Activated CD8-positive, alpha-beta T cell treated with anti-CD3 and anti-CD28 coated beads for 36 hours (primary cell): ENCODE measurements around the gene AGMAT. TPM values are rescaled to one million over a fixed set of nuclear protein-coding genes. Genes with fewer than 3 reads are reported as not detected.
A peak's percentile ranks its signal among the peaks of the same experiment; 100 is the strongest.

Source experiments
- ATAC-seq: fragments of 200-7000 bp; cut with Tn5 transposase; one replicate; pipeline ENCODE4 v1.10.0; 2021; ENCODE audit warnings: mild to moderate bottlenecking, moderate library complexity
- CTCF ChIA-PET: fragments of 350-600 bp; sonication (Branson Sonifier 250); formaldehyde crosslinking; loops from one replicate; lab custom pipeline; 2021; ENCODE audit warnings: antibody characterized with exemption; lab: Charles Lee
- POLR2A ChIA-PET: fragments of 350-600 bp; sonication (Branson Sonifier 250); formaldehyde crosslinking; loops from one replicate; lab custom pipeline; 2021; ENCODE audit warnings: antibody characterized with exemption; lab: Charles Lee
- DNase-seq: peaks from one replicate; pipeline ENCODE4 v3.0.0-alpha.2; 2020
- H3K27ac Mint-ChIP-seq: one replicate; pipeline ENCODE4 v1.8.0; 2021; ENCODE audit warnings: mild to moderate bottlenecking, mixed read lengths
- H3K27me3 Mint-ChIP-seq: one replicate; pipeline ENCODE4 v1.8.0; 2021; ENCODE audit warnings: mixed read lengths
- H3K36me3 Mint-ChIP-seq: one replicate; pipeline ENCODE4 v1.8.0; 2021; ENCODE audit warnings: low read depth, mixed read lengths
- H3K4me1 Mint-ChIP-seq: one replicate; pipeline ENCODE4 v1.8.0; 2021; ENCODE audit warnings: low read depth, mixed read lengths
- H3K4me3 Mint-ChIP-seq: one replicate; pipeline ENCODE4 v1.8.0; 2021; ENCODE audit warnings: mild to moderate bottlenecking, moderate library complexity, mixed read lengths
- H3K9me3 Mint-ChIP-seq: one replicate; pipeline ENCODE4 v1.8.0; 2021; ENCODE audit warnings: mixed read lengths
- CTCF ChIP-seq: fragments of 200-600 bp; IDR thresholded peaks from one replicate; pipeline ENCODE4 v1.8.0; 2022; ENCODE audit warnings: antibody characterized with exemption, mild to moderate bottlenecking
- intact Hi-C: fragments of 100-400 bp; cut with micrococcal nuclease; formaldehyde crosslinking; loops from one replicate; pipeline ENCODE4 v1.10.0; 2022
- total RNA-seq, 2 experiments: library from RNA; stranded (reverse); gene quantifications; one replicate each; pipeline ENCODE4 v1.2.3, GENCODE V29; 2021

The AGMAT gene
- total RNA-seq, 2 experiments from 2014 or later, result 21.6 to 21.9 TPM

- ATAC-seq, result peak; percentile 95
- no peak for TF ChIP-seq CTCF
- POLR2A ChIA-PET, result interaction anchor here (0.8 to 2.4 kb wide), 5 partner anchors 9 to 37 kb away, joined by 3 to 18 read pairs (median 6); partner anchors contain the start of gene DDI2
- Mint-ChIP-seq H3K27me3 (no peaks in the 10 kb centered on the region), H3K4me3 (peak overlapping the region; percentile 50), H3K27ac (peak overlapping the region; percentile 4), H3K9me3 (no peaks in the 10 kb centered on the region), H3K4me1 (peaks cover 6% of the 10 kb centered on the region), H3K36me3 (no peaks in the 10 kb centered on the region)
- CTCF ChIA-PET, result interaction anchor here (0.9 to 1.6 kb wide), 5 partner anchors 9 to 189 kb away, joined by 3 to 5 read pairs (median 3); no protein-coding TSS in a partner anchor
- DNase-seq, result peak; percentile 95
- intact Hi-C loops, result no loop called here
Measured at GRCh38 chr1:15603050-15603965, 18.5 kb upstream of the AGMAT start.

- ChIA-PET CTCF (interaction anchor here (1.1 kb wide), 1 partner anchor 20 kb away, joined by 3 read pairs; no protein-coding TSS in a partner anchor), POLR2A (no interaction called here)
- Mint-ChIP-seq H3K4me1 (peaks cover 2% of the 10 kb centered on the region), H3K27ac (no peak overlapping the region), H3K9me3 (no peaks in the 10 kb centered on the region), H3K4me3 (no peak overlapping the region), H3K27me3 (no peaks in the 10 kb centered on the region), H3K36me3 (no peaks in the 10 kb centered on the region)
- DNase-seq, result no peak
- no peak for ATAC-seq
- TF ChIP-seq CTCF, result no peak
- intact Hi-C loops, result loop anchor here (10.0 kb wide), 1 partner anchor 146 kb away; the partner anchor contains the start of gene TMEM82
Measured at GRCh38 chr1:15598436-15598835, 13.6 kb upstream of the AGMAT start.

- POLR2A ChIA-PET, result no interaction called here
- Mint-ChIP-seq H3K27ac (no peak overlapping the region), H3K9me3 (no peaks in the 10 kb centered on the region), H3K4me1 (no peaks in the 10 kb centered on the region), H3K4me3 (no peak overlapping the region), H3K36me3 (no peaks in the 10 kb centered on the region), H3K27me3 (no peaks in the 10 kb centered on the region)
- TF ChIP-seq CTCF, result no peak
- CTCF ChIA-PET, result interaction anchor here (0.8 to 1.3 kb wide), 3 partner anchors 22 to 145 kb away, joined by 3 to 5 read pairs (median 3); no protein-coding TSS in a partner anchor
- ATAC-seq (no peak), DNase-seq (no peak)
- intact Hi-C loops, result loop anchor here (10.0 kb wide), 1 partner anchor 149 kb away; the partner anchor contains the start of gene TMEM82
Measured at GRCh38 chr1:15595809-15596617, 11.2 kb upstream of the AGMAT start.

GRCh38 chr1:15592285-15592684 lies 7.4 kb upstream of the AGMAT start:
- DNase-seq (no peak), ATAC-seq (no peak)
- TF ChIP-seq CTCF, result no peak
- H3K27me3 Mint-ChIP-seq, result no peaks in the 10 kb centered on the region
- H3K4me1 Mint-ChIP-seq, result peaks cover 2% of the 10 kb centered on the region
- intact Hi-C loops, result loop anchor here (10.0 kb wide), 1 partner anchor 153 kb away; the partner anchor contains the start of gene TMEM82
- ChIA-PET CTCF (no interaction called here), POLR2A (interaction anchor here (0.6 to 2.2 kb wide), 2 partner anchors 13 to 631 kb away, joined by 3 to 5 read pairs; no protein-coding TSS in a partner anchor)
- no peak overlapping the region for H3K4me3 Mint-ChIP-seq
- peaks cover 3% of the 10 kb centered on the region for H3K9me3 Mint-ChIP-seq
- no peak overlapping the region for H3K27ac Mint-ChIP-seq
- H3K36me3 Mint-ChIP-seq, result peaks cover 15% of the 10 kb centered on the region
